ENCODE results near the gene LIMA1.

LIMA1 gene

GRCh38 chr12:50283229-50283923, at the start of gene LIMA1:
TSS of gene LIMA1 (minus strand) at chr12:50283520. CDS start at chr12:50248751, 34,769 bp downstream.
- ATAC-seq = peak; percentile 93
- no peak for TF ChIP-seq ARNTL (CRISPR knock-in tag; IDR thresholded peaks at IDR 0.05; ENCODE audit: borderline replicate concordance, low read depth)
- TF ChIP-seq, protein P1, sequence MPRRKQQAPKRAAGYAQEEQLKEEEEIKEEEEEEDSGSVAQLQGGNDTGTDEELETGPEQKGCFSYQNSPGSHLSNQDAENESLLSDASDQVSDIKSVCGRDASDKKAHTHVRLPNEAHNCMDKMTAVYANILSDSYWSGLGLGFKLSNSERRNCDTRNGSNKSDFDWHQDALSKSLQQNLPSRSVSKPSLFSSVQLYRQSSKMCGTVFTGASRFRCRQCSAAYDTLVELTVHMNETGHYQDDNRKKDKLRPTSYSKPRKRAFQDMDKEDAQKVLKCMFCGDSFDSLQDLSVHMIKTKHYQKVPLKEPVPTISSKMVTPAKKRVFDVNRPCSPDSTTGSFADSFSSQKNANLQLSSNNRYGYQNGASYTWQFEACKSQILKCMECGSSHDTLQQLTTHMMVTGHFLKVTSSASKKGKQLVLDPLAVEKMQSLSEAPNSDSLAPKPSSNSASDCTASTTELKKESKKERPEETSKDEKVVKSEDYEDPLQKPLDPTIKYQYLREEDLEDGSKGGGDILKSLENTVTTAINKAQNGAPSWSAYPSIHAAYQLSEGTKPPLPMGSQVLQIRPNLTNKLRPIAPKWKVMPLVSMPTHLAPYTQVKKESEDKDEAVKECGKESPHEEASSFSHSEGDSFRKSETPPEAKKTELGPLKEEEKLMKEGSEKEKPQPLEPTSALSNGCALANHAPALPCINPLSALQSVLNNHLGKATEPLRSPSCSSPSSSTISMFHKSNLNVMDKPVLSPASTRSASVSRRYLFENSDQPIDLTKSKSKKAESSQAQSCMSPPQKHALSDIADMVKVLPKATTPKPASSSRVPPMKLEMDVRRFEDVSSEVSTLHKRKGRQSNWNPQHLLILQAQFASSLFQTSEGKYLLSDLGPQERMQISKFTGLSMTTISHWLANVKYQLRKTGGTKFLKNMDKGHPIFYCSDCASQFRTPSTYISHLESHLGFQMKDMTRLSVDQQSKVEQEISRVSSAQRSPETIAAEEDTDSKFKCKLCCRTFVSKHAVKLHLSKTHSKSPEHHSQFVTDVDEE (CRISPR knock-in tag; IDR thresholded peaks at IDR 0.05) = no peak
- TF ChIP-seq GLIS3 (CRISPR knock-in tag; IDR thresholded peaks at IDR 0.05) = no peak
- no peak for TF ChIP-seq TCF4 (CRISPR knock-in tag; IDR thresholded peaks at IDR 0.05; ENCODE audit: borderline replicate concordance)
- TF ChIP-seq PPARA (CRISPR knock-in tag; IDR thresholded peaks at IDR 0.05; ENCODE audit: borderline replicate concordance) = no peak
- TF ChIP-seq ZNF70 (CRISPR knock-in tag; IDR thresholded peaks at IDR 0.05) = no peak
- no peak for TF ChIP-seq SNAI2 (CRISPR knock-in tag; IDR thresholded peaks at IDR 0.05)
- TF ChIP-seq TOX (CRISPR knock-in tag; IDR thresholded peaks at IDR 0.05; ENCODE audit: borderline replicate concordance) = no peak
- TF ChIP-seq OSR1 (CRISPR knock-in tag; IDR thresholded peaks at IDR 0.05) = no peak
- TF ChIP-seq ZNF8 (CRISPR knock-in tag; IDR thresholded peaks at IDR 0.05) = no peak
- TF ChIP-seq ESRRG (CRISPR knock-in tag; IDR thresholded peaks at IDR 0.05) = no peak
- no peak for TF ChIP-seq ISL1 (CRISPR knock-in tag; IDR thresholded peaks at IDR 0.05)
- no peak for TF ChIP-seq ZC3H10 (CRISPR knock-in tag; IDR thresholded peaks at IDR 0.05)
- no peak for TF ChIP-seq ZNF565 (CRISPR knock-in tag; conservative IDR thresholded peaks at IDR 0.05; ENCODE audit: low read depth)
- TF ChIP-seq ZFP3 (CRISPR knock-in tag; IDR thresholded peaks at IDR 0.05) = no peak; the same call in 1 of the 2 replicates
- TF ChIP-seq, protein P2, sequence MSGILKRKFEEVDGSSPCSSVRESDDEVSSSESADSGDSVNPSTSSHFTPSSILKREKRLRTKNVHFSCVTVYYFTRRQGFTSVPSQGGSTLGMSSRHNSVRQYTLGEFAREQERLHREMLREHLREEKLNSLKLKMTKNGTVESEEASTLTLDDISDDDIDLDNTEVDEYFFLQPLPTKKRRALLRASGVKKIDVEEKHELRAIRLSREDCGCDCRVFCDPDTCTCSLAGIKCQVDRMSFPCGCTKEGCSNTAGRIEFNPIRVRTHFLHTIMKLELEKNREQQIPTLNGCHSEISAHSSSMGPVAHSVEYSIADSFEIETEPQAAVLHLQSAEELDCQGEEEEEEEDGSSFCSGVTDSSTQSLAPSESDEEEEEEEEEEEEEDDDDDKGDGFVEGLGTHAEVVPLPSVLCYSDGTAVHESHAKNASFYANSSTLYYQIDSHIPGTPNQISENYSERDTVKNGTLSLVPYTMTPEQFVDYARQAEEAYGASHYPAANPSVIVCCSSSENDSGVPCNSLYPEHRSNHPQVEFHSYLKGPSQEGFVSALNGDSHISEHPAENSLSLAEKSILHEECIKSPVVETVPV (CRISPR knock-in tag; IDR thresholded peaks at IDR 0.05) = no peak
- no peak for TF ChIP-seq PATZ1 (CRISPR knock-in tag; IDR thresholded peaks at IDR 0.05; ENCODE audit: borderline replicate concordance)
- TF ChIP-seq CSDC2 (CRISPR knock-in tag; IDR thresholded peaks at IDR 0.05) = no peak
- no peak for TF ChIP-seq CREB5 (CRISPR knock-in tag; IDR thresholded peaks at IDR 0.05; ENCODE audit: low read depth)
- TF ChIP-seq BACH2 (CRISPR knock-in tag; IDR thresholded peaks at IDR 0.05; ENCODE audit: borderline replicate concordance) = no peak

GRCh38 chr12:50331745-50332144, 48.4 kb upstream of the LIMA1 start:
- no peak for ATAC-seq
- TF ChIP-seq ZFP3 (CRISPR knock-in tag; IDR thresholded peaks at IDR 0.05) (no peak), TCF4 (CRISPR knock-in tag; IDR thresholded peaks at IDR 0.05; ENCODE audit: borderline replicate concordance) (no peak), GLIS3 (CRISPR knock-in tag; IDR thresholded peaks at IDR 0.05) (no peak), CREB5 (CRISPR knock-in tag; IDR thresholded peaks at IDR 0.05; ENCODE audit: low read depth) (no peak), SNAI2 (CRISPR knock-in tag; IDR thresholded peaks at IDR 0.05) (no peak), POU6F1 (CRISPR knock-in tag; IDR thresholded peaks at IDR 0.05; ENCODE audit: borderline replicate concordance, low read depth) (no peak), CSDC2 (CRISPR knock-in tag; IDR thresholded peaks at IDR 0.05) (no peak), ZC3H10 (CRISPR knock-in tag; IDR thresholded peaks at IDR 0.05) (no peak), PATZ1 (CRISPR knock-in tag; IDR thresholded peaks at IDR 0.05; ENCODE audit: borderline replicate concordance) (no peak), PPARA (CRISPR knock-in tag; IDR thresholded peaks at IDR 0.05; ENCODE audit: borderline replicate concordance) (no peak), TOX (CRISPR knock-in tag; IDR thresholded peaks at IDR 0.05; ENCODE audit: borderline replicate concordance) (no peak), ARNTL (CRISPR knock-in tag; IDR thresholded peaks at IDR 0.05; ENCODE audit: borderline replicate concordance, low read depth) (no peak), ZFP30 (CRISPR knock-in tag; IDR thresholded peaks at IDR 0.05) (no peak)
- TF ChIP-seq, protein P1 (CRISPR knock-in tag; IDR thresholded peaks at IDR 0.05) = no peak
